Skin of body (tissue), 3 donors: ENCODE results near the gene WNT5B. TPM values are rescaled to one million over a fixed set of nuclear protein-coding genes. Genes with fewer than 3 reads are reported as not detected.
"Not testable (repeated sequence)": the region's sequence is repeated elsewhere in the genome, so short reads cannot be mapped to it uniquely, and the experiment has no call there.

ENCODE experiments used
- DNase-seq: peaks from one replicate; lab custom pipeline; 2025; lab: John Stamatoyannopoulos, UW
- small RNA-seq: library from RNA; depleted of rRNA; stranded (forward); fragments of <200 nt; gene quantifications from one replicate; pipeline ENCODE3, GENCODE V24; 2014; ENCODE audit warnings: low replicate concordance
- total RNA-seq: library from RNA; depleted of rRNA; stranded (reverse); fragments of >200 nt; gene quantifications from one replicate; pipeline ENCODE4 v1.2.3, GENCODE V29; 2014

WNT5B gene
- total RNA-seq, 1 donor from 2014 or later: 22.7 TPM

DNA sequence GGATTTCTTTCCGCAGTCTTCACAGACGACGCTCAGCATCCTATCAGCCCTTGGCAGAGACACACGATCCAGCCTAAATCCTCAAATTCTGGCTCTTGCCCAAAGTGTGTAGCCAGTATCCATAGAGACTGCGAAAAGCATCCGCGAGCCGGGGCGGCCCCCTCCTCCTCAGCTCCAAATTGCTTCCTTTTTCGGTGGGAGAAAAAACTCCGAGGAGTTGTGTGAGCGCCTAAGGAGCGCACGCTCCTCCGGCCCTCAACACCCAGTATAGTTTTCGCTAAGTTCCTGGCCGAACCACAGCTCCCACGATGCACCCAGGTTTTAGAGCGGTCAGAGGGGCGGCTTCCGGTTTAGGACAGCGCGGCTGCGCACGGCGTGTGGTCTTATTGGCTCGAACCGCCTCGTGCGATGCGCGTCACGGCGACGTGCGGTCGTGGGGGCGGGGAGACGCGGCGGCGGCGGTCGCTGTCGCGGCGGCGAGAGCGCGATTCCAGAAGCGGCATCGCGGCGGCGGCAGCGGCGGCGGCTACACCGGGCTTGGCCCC is 61.6 kb downstream of the WNT5B start, which contains the start of gene ADIPOR2:
ADIPOR2 (plus strand) TSS at position 493 of the 545 bp plus-strand sequence. CDS start 63,274 bp downstream, outside the sequence.
- peak; percentile 96 for DNase-seq

DNA sequence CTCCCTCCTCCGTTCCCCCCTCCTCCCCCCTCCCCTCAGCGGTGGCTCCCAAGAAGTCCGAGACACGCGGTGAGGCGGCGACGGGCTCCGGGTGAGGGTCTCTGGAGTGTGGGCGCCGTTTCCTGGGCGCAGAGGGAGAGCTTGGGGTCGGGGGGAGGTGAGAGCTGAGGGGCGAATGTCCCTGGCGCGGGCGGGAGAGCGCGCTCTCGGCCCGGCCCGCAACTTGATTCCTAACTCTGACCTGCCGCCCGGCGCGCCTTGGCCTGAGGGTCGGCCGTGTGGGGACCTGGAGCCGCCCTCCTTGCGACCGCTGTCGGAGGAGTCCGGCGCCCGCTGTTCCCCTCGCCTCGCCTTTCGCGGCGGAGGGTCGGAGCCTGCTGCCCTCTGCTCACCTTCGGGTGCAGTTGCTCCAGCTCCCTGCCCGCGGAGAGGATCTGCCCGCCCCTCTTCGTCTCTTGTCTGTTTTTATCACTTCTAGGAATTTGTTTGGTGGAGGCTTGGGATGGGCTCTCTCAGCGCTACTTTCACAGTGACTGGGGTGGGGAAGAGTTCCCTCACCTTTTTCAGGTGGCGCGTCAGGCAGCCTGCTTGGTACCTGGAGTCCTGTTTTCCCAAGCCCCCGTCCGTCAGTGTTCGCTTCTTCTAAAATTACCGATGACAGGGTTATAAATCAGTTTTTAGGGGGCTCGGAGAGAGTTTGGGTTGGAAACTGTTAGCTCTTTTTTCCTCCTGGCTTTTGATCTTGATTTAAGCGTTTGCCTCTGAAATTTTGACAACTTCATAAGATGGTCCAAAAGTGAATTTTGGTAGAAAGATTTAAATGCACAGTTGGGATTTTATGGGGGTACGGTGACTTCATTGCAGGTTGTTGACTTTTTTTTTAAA is 62.3 kb downstream of the WNT5B start:
- DNase-seq: no peak

DNA sequence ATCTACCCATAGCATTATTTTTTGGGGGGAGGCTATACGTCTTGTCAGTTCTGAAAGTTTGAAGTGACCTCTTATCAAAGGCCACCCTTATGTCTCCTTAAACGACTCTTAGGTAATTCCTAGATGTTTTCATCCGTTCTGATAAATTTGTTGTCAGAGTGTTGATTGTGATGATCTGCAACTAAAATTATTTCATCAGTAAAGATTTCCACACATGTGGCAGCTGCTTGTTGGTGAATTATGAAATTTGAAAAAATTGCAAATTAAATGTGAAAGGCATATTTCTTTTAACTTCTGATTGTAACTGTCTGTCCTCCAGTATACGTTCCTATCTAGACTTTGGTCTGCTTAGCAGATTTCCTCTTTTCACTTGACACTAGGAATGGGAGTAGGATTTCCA is 63.2 kb downstream of the WNT5B start:
- no peak for DNase-seq

DNA sequence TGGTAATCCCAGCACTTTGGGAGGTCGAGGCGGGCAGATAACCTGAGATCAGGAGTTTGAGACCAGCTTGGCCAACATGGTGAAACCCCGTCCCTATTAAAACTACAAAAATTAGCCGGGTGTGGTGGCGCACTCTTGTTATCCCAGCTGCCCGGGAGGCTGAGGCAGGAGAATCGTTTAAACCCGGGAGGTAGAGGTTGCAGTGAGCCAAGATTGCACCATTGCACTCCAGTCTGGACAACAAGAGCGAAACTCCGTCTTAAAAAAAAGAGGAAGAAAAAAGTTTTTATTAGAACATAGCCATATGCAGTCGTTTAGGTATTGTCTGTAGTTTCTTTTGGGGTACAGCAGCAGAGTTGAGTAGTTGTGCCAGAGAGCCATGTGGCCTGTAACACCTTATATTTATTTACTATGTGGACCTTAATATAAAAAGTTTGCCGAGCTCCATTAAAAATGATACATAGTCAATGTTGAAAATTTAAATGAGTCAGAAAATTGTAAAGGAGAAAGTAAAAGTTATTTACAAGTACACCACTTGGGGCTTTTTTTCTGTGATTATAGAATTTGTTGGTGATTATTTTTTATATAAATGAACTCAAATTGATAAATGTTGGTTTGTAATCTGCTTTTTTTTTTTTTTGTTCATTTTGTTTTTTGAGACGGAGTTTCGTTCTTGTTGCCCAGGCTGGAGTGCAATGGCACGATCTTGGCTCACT is 64.0 kb downstream of the WNT5B start:
- no peak for DNase-seq

DNA sequence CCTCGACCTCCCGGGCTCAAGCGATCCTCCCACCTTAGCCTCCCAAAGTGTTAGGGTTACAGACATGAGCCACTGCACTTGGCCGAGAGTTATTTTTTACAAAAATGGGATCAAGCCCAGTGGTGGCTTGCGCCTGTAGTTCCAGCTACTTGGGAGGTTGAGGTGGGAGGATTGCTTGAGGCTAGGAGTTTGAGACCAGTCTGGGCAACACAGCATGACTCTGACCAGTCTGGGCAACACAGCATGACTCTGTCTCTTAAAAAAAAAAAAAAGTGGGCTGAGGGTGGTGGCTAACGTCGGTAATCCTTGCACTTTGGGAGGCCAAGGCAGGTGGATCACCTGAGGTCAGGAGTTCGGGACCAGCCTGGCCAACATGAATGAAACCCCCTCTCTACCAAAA is 66.1 kb downstream of the WNT5B start:
- not testable (repeated sequence) for DNase-seq

DNA sequence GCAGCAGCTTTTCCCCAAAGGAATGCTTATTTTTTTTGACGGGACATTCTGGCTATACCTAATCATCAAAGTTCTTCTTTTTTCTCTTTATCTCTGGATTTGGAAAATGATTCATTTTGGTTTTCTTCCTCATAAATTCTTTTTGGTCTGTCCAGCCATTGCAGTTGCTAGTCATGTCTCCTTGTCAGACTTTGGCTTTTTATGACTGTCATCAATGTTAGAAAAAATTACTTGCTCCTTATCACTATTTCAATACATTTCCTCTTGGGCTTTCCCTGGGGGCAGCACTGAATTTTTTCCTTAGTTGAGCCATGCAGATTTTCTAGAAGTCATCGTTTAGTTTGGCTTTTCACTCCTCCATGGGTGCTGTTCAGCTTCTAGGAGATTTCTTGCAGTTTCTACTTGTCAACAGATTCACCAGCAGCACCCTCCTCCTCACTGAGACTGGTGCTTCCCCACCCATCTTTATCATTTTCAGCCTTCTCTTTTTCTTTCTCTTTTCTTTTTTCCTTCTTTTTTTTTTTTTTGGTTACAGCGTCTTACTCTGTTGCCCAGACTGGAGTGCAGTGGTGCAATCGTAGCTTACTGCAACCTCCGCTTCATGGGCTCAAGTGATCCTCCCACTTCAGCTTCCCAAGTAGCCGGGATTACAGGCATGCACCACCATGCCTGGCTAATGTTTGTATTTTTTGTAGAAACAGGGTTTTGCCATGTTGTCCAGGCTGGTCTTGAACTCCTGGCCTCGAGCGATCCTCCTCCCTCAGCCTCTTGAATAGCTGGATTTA is 67.0 kb downstream of the WNT5B start:
- no peak for DNase-seq

DNA sequence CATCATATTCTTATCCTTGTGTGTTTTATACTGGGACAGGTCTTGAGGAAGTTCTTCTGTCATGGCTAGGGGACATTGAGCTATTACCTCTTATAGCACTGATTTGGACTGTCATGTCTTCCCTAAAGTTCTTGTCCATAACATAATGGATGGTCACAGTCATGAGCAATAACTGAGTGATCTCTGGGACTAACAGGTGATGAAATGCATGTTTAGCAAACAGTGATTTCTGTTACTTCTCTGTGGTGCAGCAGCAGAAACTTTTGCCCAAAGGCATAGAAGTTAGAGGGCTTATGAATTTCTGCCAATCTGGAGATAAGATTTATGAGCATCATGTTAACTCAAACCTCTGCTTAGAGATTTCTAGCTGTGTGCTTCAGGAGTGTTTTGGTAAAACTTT is 67.8 kb downstream of the WNT5B start:
- DNase-seq: no peak

Small RNAs within 50 kb of the gene (small RNA-seq; reads per million reads assigned to genes)
- not detected for gene MIR3649

Other genes starting within 250 kb of the WNT5B start
- 4.8 TPM for gene FBXL14, start 34.6 kb upstream of the WNT5B start, total RNA-seq
- gene ADIPOR2, start 61.8 kb downstream of the WNT5B start, total RNA-seq: 68.0 TPM
- gene LRTM2, start 191.3 kb downstream of the WNT5B start, total RNA-seq: 0.20 TPM